Endothelial cell of umbilical vein (primary cell): Measurements from ENCODE around the gene ALDH5A1. TPM values are rescaled to one million over a fixed set of nuclear protein-coding genes. Genes with fewer than 3 reads are reported as not detected.

ENCODE experiments used
- BruUV-seq: library from RNA; stranded (reverse); fragments of 400-500 nt; replicated peaks from 2 replicates; lab custom pipeline; 2021; lab: Mats Ljungman, UMichigan
- CTCF ChIA-PET: fragments of 300-600, 350-600 bp; sonication (Branson Sonifier 250); formaldehyde crosslinking; loops from one replicate; lab custom pipeline; 2021; ENCODE audit warnings: antibody characterized with exemption, inconsistent platforms; lab: Charles Lee
- POLR2A ChIA-PET: fragments of 300-600, 350-600 bp; sonication (Branson Sonifier 250); formaldehyde crosslinking; loops from one replicate; lab custom pipeline; 2021; ENCODE audit warnings: antibody characterized with exemption, inconsistent platforms; lab: Charles Lee
- DNase-seq: peaks from one replicate; pipeline ENCODE4 v3.0.0-alpha.2; 2011; ENCODE audit warnings: low read depth, low spot score
- FAIRE-seq: peaks from 2 replicates; lab custom pipeline; 2011; peaks lifted over from hg19 to GRCh38; lab: Jason Lieb, UNC
- H2AFZ ChIP-seq: 2 replicates; pipeline ENCODE4 v1.6.0; 2012; ENCODE audit warnings: low read depth, low read length, control low read depth, inconsistent platforms
- H3K27ac ChIP-seq: 2 replicates; pipeline ENCODE4 v1.5.1; 2011; ENCODE audit warnings: low read depth, mild to moderate bottlenecking, control low read depth, low read length, moderate library complexity; ENCODE audit not compliant: insufficient read depth
- H3K27me3 ChIP-seq, 2 experiments: 2 replicates each; pipeline versions ENCODE4 v1.6.0 to v1.6.1; 2011; ENCODE audit warnings: low read length in 2 of 2, mixed read lengths in 1 of 2; ENCODE audit not compliant: control insufficient read depth in 2 of 2, insufficient read depth in 2 of 2
- H3K36me3 ChIP-seq, 2 experiments: 2 replicates in 1 of 2; 3 replicates in 1 of 2; pipeline ENCODE4 v1.5.1; 2011; ENCODE audit warnings: low read length in 2 of 2, mild to moderate bottlenecking in 1 of 2, moderate library complexity in 1 of 2; ENCODE audit not compliant: control insufficient read depth in 2 of 2, insufficient read depth in 2 of 2; ENCODE audit errors: extremely low read depth in 1 of 2
- H3K4me1 ChIP-seq: 3 replicates; pipeline ENCODE4 v1.5.1; 2011; ENCODE audit warnings: mild to moderate bottlenecking, low read length; ENCODE audit not compliant: control insufficient read depth, insufficient read depth; ENCODE audit errors: extremely low read depth
- H3K4me2 ChIP-seq: 2 replicates; pipeline ENCODE4 v1.6.1; 2011; ENCODE audit warnings: low read length, control low read depth, mixed read lengths; ENCODE audit not compliant: insufficient read depth
- H3K4me3 ChIP-seq, 3 experiments: fragments of 200-600 bp in 1 of 3; sonication (generic), shearing (Covaris generic) in 1 of 3; replicated peaks in 1 of 3; 2 replicates each; pipeline ENCODE4 v1.5.1; 2011 to 2016; ENCODE audit warnings: control low read depth in 3 of 3, low read length in 3 of 3, mild to moderate bottlenecking in 2 of 3, inconsistent platforms in 1 of 3, low read depth in 1 of 3, moderate library complexity in 1 of 3; ENCODE audit not compliant: insufficient read depth in 1 of 3
- H3K79me2 ChIP-seq: 2 replicates; pipeline ENCODE4 v1.6.0; 2012; ENCODE audit warnings: low read length, inconsistent platforms; ENCODE audit not compliant: control insufficient read depth, insufficient read depth
- H3K9ac ChIP-seq: replicated peaks from 2 replicates; pipeline ENCODE3; 2011; ENCODE audit warnings: low read length, control low read depth; ENCODE audit not compliant: insufficient read depth; ENCODE audit errors: extremely low read depth
- H3K9me1 ChIP-seq: replicated peaks from 3 replicates; pipeline ENCODE4 v1.6.0; 2011; ENCODE audit warnings: mild to moderate bottlenecking, low read length; ENCODE audit not compliant: control insufficient read depth, insufficient read depth; ENCODE audit errors: extremely low read depth
- H3K9me3 ChIP-seq: replicated peaks from 2 replicates; pipeline ENCODE4 v1.5.1; 2012; ENCODE audit warnings: low read length, inconsistent platforms; ENCODE audit not compliant: control insufficient read depth, insufficient read depth
- H4K20me1 ChIP-seq: replicated peaks from 2 replicates; pipeline ENCODE3; 2011; ENCODE audit warnings: mild to moderate bottlenecking, low read length; ENCODE audit not compliant: control insufficient read depth, insufficient read depth; ENCODE audit errors: extremely low read depth
- EZH2 ChIP-seq: IDR thresholded peaks from 2 replicates; pipeline ENCODE4 v1.6.1; 2012; ENCODE audit warnings: borderline replicate concordance, low read depth, mild to moderate bottlenecking, moderate library complexity, low read length, inconsistent platforms; ENCODE audit not compliant: severe bottlenecking
- GATA2 ChIP-seq: IDR thresholded peaks from 2 replicates; pipeline ENCODE4 v1.7.0; 2011; ENCODE audit warnings: low read depth, mild to moderate bottlenecking, moderate library complexity, mixed read lengths, low read length; ENCODE audit not compliant: insufficient read length, insufficient read depth
- MYC ChIP-seq: IDR thresholded peaks from one replicate; pipeline ENCODE4 v1.6.1; 2011; ENCODE audit warnings: mild to moderate bottlenecking, low read depth, low read length
- POLR2AphosphoS5 ChIP-seq: IDR thresholded peaks from 2 replicates; pipeline ENCODE4 v1.6.1; 2012; ENCODE audit warnings: low read depth, mild to moderate bottlenecking, control low read depth, low read length, moderate library complexity; ENCODE audit not compliant: insufficient read depth
- dilution Hi-C: fragments of 300-500 bp; cut with MboI; formaldehyde crosslinking; loops from one replicate; pipeline ENCODE4 v1.15.0; 2019; ENCODE audit warnings: low sequenced_read_pairs; ENCODE audit not compliant: extremely low pct_ligation_motif_present
- intact Hi-C: fragments of 100-400 bp; cut with micrococcal nuclease; formaldehyde crosslinking; loops from one replicate; pipeline ENCODE4 v1.10.0; 2022
- polyA plus RNA-seq, 4 experiments: library from polyadenylated mRNA; depleted of rRNA in 3 of 4; stranded (reverse) in 3 of 4; unstranded in 1 of 4; fragments of >200 nt; gene quantifications; 2 replicates each; pipeline versions ENCODE4 v1.2.1 to v1.2.3, GENCODE V29; 2011 to 2012; ENCODE audit warnings: missing spikeins in 1 of 4
- total RNA-seq: library from RNA; stranded (reverse); gene quantifications from 2 replicates; pipeline ENCODE4 v1.2.3, GENCODE V29; 2021

The ALDH5A1 gene
- total and polyA plus RNA-seq, 2 donors (not counting 3 experiments of a cell fraction or from before 2014, with no cell fraction given) = 0.51 to 1.1 TPM

- TF ChIP-seq MYC = no peak
- Histone ChIP-seq H2AFZ (no peak overlapping the region), H3K27ac (no peak overlapping the region), H3K36me3 (no peaks in the 10 kb centered on the region), H3K9ac (no peak overlapping the region), H3K4me2 (no peak overlapping the region), H3K4me3 (no peak overlapping the region), H3K4me1 (no peaks in the 10 kb centered on the region), H3K9me1 (no peaks in the 10 kb centered on the region), H4K20me1 (no peaks in the 10 kb centered on the region), H3K9me3 (no peaks in the 10 kb centered on the region), H3K79me2 (no peaks in the 10 kb centered on the region), H3K27me3 (no peaks in the 10 kb centered on the region)
- FAIRE-seq (no peak), DNase-seq (no peak)
- no TSS peak for BruUV-seq
- ChIA-PET CTCF (no interaction called here), POLR2A (no interaction called here)
- intact Hi-C loops (no loop called here), dilution Hi-C loops (no loop called here)
Observed at GRCh38 chr6:24454452-24454851, 40.3 kb upstream of the ALDH5A1 start.

DNA sequence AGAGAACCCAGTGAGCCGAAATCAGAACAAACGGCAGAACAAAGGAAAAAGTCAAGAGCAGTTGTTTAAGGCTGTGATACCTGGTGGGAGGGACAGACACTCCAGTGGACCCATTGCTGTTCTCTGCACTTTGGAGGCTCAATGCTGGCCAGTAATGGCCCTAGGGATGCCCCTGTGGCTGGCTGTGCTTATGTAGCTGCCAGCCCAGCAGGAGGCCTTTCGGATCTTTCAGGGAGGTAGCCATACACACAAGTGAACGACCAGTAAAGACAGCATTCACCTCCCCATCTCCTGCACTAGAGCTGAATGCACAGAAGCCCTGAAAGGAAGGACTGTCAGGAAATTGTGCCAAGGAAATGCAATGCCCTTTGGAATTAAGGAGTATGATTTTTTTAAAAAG is 39.7 kb upstream of the ALDH5A1 start:
- POLR2A ChIA-PET = no interaction called here
- no peaks in the 10 kb centered on the region for H3K79me2 ChIP-seq

More for the DNA sequence above, 39.7 kb upstream of the ALDH5A1 start:
- H3K4me3 ChIP-seq = no peak overlapping the region
- dilution Hi-C loops (no loop called here), intact Hi-C loops (no loop called here)
- H3K4me1 ChIP-seq = no peaks in the 10 kb centered on the region
- no peaks in the 10 kb centered on the region for H3K36me3 ChIP-seq
- no TSS peak for BruUV-seq
- FAIRE-seq (no peak), DNase-seq (no peak)
- H2AFZ ChIP-seq = no peak overlapping the region
- H3K27me3 ChIP-seq = no peaks in the 10 kb centered on the region
- no peak overlapping the region for H3K9ac ChIP-seq
- no peaks in the 10 kb centered on the region for H3K9me1 ChIP-seq
- CTCF ChIA-PET = no interaction called here
- TF ChIP-seq GATA2 (no peak), POLR2AphosphoS5 (no peak), MYC (no peak), EZH2 (no peak)
- no peaks in the 10 kb centered on the region for H3K9me3 ChIP-seq
- no peaks in the 10 kb centered on the region for H4K20me1 ChIP-seq
- no peak overlapping the region for H3K4me2 ChIP-seq
- no peak overlapping the region for H3K27ac ChIP-seq
